HepG2 (cell line): ENCODE results near the gene RAD23A. TPM values are rescaled to one million over a fixed set of nuclear protein-coding genes. Genes with fewer than 3 reads are reported as not detected.
A peak's percentile ranks its signal among the peaks of the same experiment; 100 is the strongest.

Source experiments
- CCDC6 ChIP-seq: sonication (generic); formaldehyde crosslinking; IDR thresholded peaks from 2 replicates; pipeline ENCODE4 v1.8.1; 2022; ENCODE audit warnings: mild to moderate bottlenecking, missing genetic modification reagents, moderate library complexity
- FOSL2 ChIP-seq: sonication (generic); formaldehyde crosslinking; IDR thresholded peaks from 2 replicates; pipeline ENCODE4 v1.4.0; 2020; ENCODE audit warnings: missing genetic modification reagents
- FOXP1 ChIP-seq, 2 experiments: fragments of 450-650 bp in 1 of 2; IDR thresholded peaks; 2 replicates each; pipeline ENCODE4 v1.6.1; 2017 to 2018; ENCODE audit warnings: antibody characterized with exemption in 1 of 2
- HNF4G ChIP-seq, 2 experiments: sonication (generic) in 1 of 2; formaldehyde crosslinking in 1 of 2; IDR thresholded peaks; 2 replicates each; pipeline versions ENCODE4 v1.4.0 to v1.6.1; 2011 to 2020; ENCODE audit warnings: borderline replicate concordance in 2 of 2, low read depth in 2 of 2, mild to moderate bottlenecking in 2 of 2, low read length in 1 of 2, missing genetic modification reagents in 1 of 2, moderate library complexity in 1 of 2
- HOXA5 ChIP-seq: sonication (generic); formaldehyde crosslinking; IDR thresholded peaks from 2 replicates; pipeline ENCODE4 v1.4.0; 2020; ENCODE audit warnings: missing genetic modification reagents
- MZF1 ChIP-seq: sonication (generic); formaldehyde crosslinking; IDR thresholded peaks from 2 replicates; pipeline ENCODE4 v1.8.1; 2023; ENCODE audit warnings: mild to moderate bottlenecking, missing genetic modification reagents, borderline replicate concordance
- NR1H2 ChIP-seq: sonication (generic); formaldehyde crosslinking; IDR thresholded peaks from 2 replicates; pipeline ENCODE4 v1.8.1; 2022; ENCODE audit warnings: low read depth, missing genetic modification reagents, borderline replicate concordance
- PHB2 ChIP-seq: fragments of 450-650 bp; IDR thresholded peaks from 2 replicates; pipeline ENCODE4 v1.6.1; 2018; ENCODE audit not compliant: partially characterized antibody
- PHF20 ChIP-seq: sonication (generic); formaldehyde crosslinking; IDR thresholded peaks from 2 replicates; pipeline ENCODE4 v1.5.0; 2020; ENCODE audit warnings: mild to moderate bottlenecking, missing genetic modification reagents
- RBM39 ChIP-seq: fragments of 200-400 bp; formaldehyde crosslinking; IDR thresholded peaks from one replicate; pipeline ENCODE4 v1.6.1; 2018; ENCODE audit warnings: antibody characterized with exemption, mild to moderate bottlenecking, low read depth, low read length; ENCODE audit not compliant: poor library complexity, severe bottlenecking
- RFXAP ChIP-seq: sonication (generic); formaldehyde crosslinking; IDR thresholded peaks from 2 replicates; pipeline ENCODE4 v1.4.0; 2020; ENCODE audit warnings: missing genetic modification reagents, borderline replicate concordance
- ZFP62 ChIP-seq: sonication (generic); formaldehyde crosslinking; IDR thresholded peaks from 2 replicates; pipeline ENCODE4 v1.4.0; 2020; ENCODE audit warnings: missing genetic modification reagents
- ZNF143 ChIP-seq: sonication (generic); formaldehyde crosslinking; IDR thresholded peaks from 2 replicates; pipeline ENCODE4 v1.4.0; 2020; ENCODE audit warnings: missing genetic modification reagents
- ZNF44 ChIP-seq: sonication (generic); formaldehyde crosslinking; IDR thresholded peaks from 2 replicates; pipeline ENCODE4 v1.5.1; 2020; ENCODE audit warnings: mild to moderate bottlenecking, missing genetic modification reagents
- ZNF468 ChIP-seq: sonication (generic); formaldehyde crosslinking; IDR thresholded peaks from 2 replicates; pipeline ENCODE4 v1.8.0; 2022; ENCODE audit warnings: mild to moderate bottlenecking, moderate library complexity, missing genetic modification reagents
- ZNF703 ChIP-seq: sonication (generic); formaldehyde crosslinking; IDR thresholded peaks from 2 replicates; pipeline ENCODE4 v1.5.1; 2020; ENCODE audit warnings: missing genetic modification reagents, mild to moderate bottlenecking, moderate library complexity, borderline replicate concordance
- ZNF775 ChIP-seq: sonication (generic); formaldehyde crosslinking; IDR thresholded peaks from 2 replicates; pipeline ENCODE4 v1.4.0; 2020; ENCODE audit warnings: missing genetic modification reagents, mild to moderate bottlenecking, moderate library complexity, borderline replicate concordance
- polyA plus RNA-seq, 8 experiments: library from polyadenylated mRNA; depleted of rRNA in 3 of 8; stranded (reverse) in 7 of 8; unstranded in 1 of 8; fragments of >200 nt; fragmentation: Illumina TruSeq in 4 of 8; extraction: Trizol in 4 of 8; gene quantifications; 2 replicates each; pipeline versions ENCODE4 v1.2.1 to v1.2.3, GENCODE V29; 2011 to 2016; ENCODE audit warnings: low read depth in 4 of 8, missing spikeins in 1 of 8, mixed read lengths in 1 of 8; ENCODE audit not compliant: insufficient read depth in 1 of 8
- total RNA-seq, 5 experiments: library from RNA; depleted of rRNA; stranded (reverse); fragments of >200 nt; fragmentation: Illumina TruSeq; extraction: Trizol; gene quantifications; 2 replicates each; pipeline ENCODE4 v1.2.3, GENCODE V29; 2016; ENCODE audit warnings: low read depth in 1 of 5
- TF ChIP-seq, protein P1 (sequence below): sonication (generic); formaldehyde crosslinking; IDR thresholded peaks from 2 replicates; pipeline ENCODE4 v1.4.0; 2020; ENCODE audit warnings: low read depth, mild to moderate bottlenecking, missing genetic modification reagents
- TF ChIP-seq, protein P2 (sequence below): sonication (generic); formaldehyde crosslinking; IDR thresholded peaks from 2 replicates; pipeline ENCODE4 v1.4.0; 2020; ENCODE audit warnings: missing genetic modification reagents
- TF ChIP-seq, protein P3 (sequence below): sonication (generic); formaldehyde crosslinking; IDR thresholded peaks from 2 replicates; pipeline ENCODE4 v1.4.0; 2020; ENCODE audit warnings: missing genetic modification reagents
- TF ChIP-seq, protein P4 (sequence below): sonication (generic); formaldehyde crosslinking; IDR thresholded peaks from 2 replicates; pipeline ENCODE4 v1.5.0; 2020; ENCODE audit warnings: mild to moderate bottlenecking, missing genetic modification reagents, moderate library complexity

Gene RAD23A
- total and polyA plus RNA-seq, 2 of the 13 experiments (the other 11 are each of a cell fraction or from before 2014, with no cell fraction given) = 42.5 to 54.2 TPM

DNA sequence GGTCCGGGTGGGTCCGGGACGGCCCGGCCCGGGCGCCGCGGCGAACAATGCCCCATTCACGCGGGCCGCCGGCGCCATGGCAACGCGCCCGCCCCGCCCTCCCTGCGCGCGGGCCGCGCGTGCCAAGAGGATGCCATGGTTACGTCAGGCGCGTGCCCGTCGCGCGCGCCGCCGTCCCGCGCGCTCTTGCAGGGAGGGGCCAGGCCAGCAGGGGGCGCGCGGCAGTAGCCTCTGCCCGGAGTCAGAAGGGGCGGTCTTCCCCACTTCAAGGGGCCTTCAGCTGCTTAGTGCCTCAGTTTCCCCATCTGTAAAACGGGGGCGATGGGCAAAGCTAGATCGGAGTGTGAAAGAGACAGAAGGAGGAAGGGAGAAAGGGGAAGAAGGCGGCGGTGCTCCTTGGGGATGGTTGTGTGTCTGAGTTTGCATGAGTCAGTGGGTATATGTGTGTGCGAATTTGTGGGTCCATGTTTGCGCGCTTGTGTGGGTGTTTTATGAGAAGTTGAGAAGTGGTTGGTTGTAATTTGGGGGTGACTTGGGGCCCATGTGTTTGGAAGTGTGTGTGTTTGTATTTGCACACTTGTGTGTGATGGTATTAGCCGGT, 38.0 kb downstream of the RAD23A start (continued):
- TF ChIP-seq, protein P1, sequence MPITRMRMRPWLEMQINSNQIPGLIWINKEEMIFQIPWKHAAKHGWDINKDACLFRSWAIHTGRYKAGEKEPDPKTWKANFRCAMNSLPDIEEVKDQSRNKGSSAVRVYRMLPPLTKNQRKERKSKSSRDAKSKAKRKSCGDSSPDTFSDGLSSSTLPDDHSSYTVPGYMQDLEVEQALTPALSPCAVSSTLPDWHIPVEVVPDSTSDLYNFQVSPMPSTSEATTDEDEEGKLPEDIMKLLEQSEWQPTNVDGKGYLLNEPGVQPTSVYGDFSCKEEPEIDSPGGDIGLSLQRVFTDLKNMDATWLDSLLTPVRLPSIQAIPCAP (CRISPR knock-in tag) = no peak
- TF ChIP-seq CCDC6 (CRISPR knock-in tag) (no peak), RFXAP (no peak), RBM39 (no peak), FOXP1 (IDR thresholded peaks at IDR 0.05) (no peak), FOXP1 (CRISPR knock-in tag; IDR thresholded peaks at IDR 0.05) (no peak), HNF4G (IDR thresholded peaks at IDR 0.05; ENCODE audit: borderline replicate concordance, low read depth, low read length) (no peak), HNF4G (CRISPR knock-in tag; IDR thresholded peaks at IDR 0.05; ENCODE audit: borderline replicate concordance, low read depth) (no peak), PHB2 (no peak), FOSL2 (CRISPR knock-in tag) (peak; percentile 46), ZNF703 (CRISPR knock-in tag) (no peak), MZF1 (CRISPR knock-in tag) (no peak), ZNF44 (CRISPR knock-in tag) (no peak), ZNF468 (CRISPR knock-in tag) (peak; percentile 56; the same call in 1 of the 2 replicates), NR1H2 (no peak), HOXA5 (CRISPR knock-in tag) (no peak), ZNF775 (no peak), ZNF143 (no peak), PHF20 (CRISPR knock-in tag) (no peak), ZFP62 (CRISPR knock-in tag) (no peak)
- TF ChIP-seq, protein P2, sequence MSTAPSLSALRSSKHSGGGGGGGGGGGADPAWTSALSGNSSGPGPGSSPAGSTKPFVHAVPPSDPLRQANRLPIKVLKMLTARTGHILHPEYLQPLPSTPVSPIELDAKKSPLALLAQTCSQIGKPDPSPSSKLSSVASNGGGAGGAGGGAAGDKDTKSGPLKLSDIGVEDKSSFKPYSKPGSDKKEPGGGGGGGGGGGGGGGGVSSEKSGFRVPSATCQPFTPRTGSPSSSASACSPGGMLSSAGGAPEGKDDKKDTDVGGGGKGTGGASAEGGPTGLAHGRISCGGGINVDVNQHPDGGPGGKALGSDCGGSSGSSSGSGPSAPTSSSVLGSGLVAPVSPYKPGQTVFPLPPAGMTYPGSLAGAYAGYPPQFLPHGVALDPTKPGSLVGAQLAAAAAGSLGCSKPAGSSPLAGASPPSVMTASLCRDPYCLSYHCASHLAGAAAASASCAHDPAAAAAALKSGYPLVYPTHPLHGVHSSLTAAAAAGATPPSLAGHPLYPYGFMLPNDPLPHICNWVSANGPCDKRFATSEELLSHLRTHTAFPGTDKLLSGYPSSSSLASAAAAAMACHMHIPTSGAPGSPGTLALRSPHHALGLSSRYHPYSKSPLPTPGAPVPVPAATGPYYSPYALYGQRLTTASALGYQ (CRISPR knock-in tag) = no peak
- TF ChIP-seq, protein P3, sequence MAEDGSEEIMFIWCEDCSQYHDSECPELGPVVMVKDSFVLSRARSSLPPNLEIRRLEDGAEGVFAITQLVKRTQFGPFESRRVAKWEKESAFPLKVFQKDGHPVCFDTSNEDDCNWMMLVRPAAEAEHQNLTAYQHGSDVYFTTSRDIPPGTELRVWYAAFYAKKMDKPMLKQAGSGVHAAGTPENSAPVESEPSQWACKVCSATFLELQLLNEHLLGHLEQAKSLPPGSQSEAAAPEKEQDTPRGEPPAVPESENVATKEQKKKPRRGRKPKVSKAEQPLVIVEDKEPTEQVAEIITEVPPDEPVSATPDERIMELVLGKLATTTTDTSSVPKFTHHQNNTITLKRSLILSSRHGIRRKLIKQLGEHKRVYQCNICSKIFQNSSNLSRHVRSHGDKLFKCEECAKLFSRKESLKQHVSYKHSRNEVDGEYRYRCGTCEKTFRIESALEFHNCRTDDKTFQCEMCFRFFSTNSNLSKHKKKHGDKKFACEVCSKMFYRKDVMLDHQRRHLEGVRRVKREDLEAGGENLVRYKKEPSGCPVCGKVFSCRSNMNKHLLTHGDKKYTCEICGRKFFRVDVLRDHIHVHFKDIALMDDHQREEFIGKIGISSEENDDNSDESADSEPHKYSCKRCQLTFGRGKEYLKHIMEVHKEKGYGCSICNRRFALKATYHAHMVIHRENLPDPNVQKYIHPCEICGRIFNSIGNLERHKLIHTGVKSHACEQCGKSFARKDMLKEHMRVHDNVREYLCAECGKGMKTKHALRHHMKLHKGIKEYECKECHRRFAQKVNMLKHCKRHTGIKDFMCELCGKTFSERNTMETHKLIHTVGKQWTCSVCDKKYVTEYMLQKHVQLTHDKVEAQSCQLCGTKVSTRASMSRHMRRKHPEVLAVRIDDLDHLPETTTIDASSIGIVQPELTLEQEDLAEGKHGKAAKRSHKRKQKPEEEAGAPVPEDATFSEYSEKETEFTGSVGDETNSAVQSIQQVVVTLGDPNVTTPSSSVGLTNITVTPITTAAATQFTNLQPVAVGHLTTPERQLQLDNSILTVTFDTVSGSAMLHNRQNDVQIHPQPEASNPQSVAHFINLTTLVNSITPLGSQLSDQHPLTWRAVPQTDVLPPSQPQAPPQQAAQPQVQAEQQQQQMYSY (CRISPR knock-in tag) = no peak
- TF ChIP-seq, protein P4, sequence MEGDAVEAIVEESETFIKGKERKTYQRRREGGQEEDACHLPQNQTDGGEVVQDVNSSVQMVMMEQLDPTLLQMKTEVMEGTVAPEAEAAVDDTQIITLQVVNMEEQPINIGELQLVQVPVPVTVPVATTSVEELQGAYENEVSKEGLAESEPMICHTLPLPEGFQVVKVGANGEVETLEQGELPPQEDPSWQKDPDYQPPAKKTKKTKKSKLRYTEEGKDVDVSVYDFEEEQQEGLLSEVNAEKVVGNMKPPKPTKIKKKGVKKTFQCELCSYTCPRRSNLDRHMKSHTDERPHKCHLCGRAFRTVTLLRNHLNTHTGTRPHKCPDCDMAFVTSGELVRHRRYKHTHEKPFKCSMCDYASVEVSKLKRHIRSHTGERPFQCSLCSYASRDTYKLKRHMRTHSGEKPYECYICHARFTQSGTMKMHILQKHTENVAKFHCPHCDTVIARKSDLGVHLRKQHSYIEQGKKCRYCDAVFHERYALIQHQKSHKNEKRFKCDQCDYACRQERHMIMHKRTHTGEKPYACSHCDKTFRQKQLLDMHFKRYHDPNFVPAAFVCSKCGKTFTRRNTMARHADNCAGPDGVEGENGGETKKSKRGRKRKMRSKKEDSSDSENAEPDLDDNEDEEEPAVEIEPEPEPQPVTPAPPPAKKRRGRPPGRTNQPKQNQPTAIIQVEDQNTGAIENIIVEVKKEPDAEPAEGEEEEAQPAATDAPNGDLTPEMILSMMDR (CRISPR knock-in tag) = peak; percentile 91
